Mesenchymal stem cell (in vitro differentiated cells and primary cell): ENCODE measurements around the gene ADRA2A.

Experiments used
- DNase-seq: peaks from one replicate; pipeline ENCODE4 v3.0.0-alpha.2; 2013
- H2AFZ ChIP-seq: one replicate; pipeline ENCODE4 v1.6.1; 2013; ENCODE audit warnings: low read depth, mild to moderate bottlenecking, control low read depth, inconsistent platforms, low read length, moderate library complexity
- H2AK5ac ChIP-seq: 2 replicates; pipeline ENCODE4 v1.6.1; 2013; ENCODE audit warnings: low read length, moderate library complexity, mild to moderate bottlenecking, inconsistent platforms; ENCODE audit not compliant: severe bottlenecking
- H2BK120ac ChIP-seq: one replicate; pipeline ENCODE4 v1.6.1; 2013; ENCODE audit warnings: low read depth, mild to moderate bottlenecking, inconsistent platforms, low read length, moderate library complexity
- H2BK12ac ChIP-seq, 2 experiments: one replicate each; pipeline ENCODE4 v1.6.1; 2013; ENCODE audit warnings: inconsistent platforms in 2 of 2, low read length in 2 of 2, mild to moderate bottlenecking in 2 of 2, moderate library complexity in 2 of 2, control low read depth in 1 of 2
- H2BK15ac ChIP-seq: one replicate; pipeline ENCODE4 v1.6.1; 2013; ENCODE audit warnings: mild to moderate bottlenecking, low read depth, inconsistent platforms; ENCODE audit not compliant: poor library complexity, severe bottlenecking
- H2BK5ac ChIP-seq: 2 replicates; pipeline ENCODE4 v1.6.1; 2013; ENCODE audit warnings: low read depth, mild to moderate bottlenecking, low read length, control low read depth, inconsistent platforms; ENCODE audit not compliant: poor library complexity, severe bottlenecking
- H3K14ac ChIP-seq, 2 experiments: one replicate each; pipeline ENCODE4 v1.6.1; 2013; ENCODE audit warnings: inconsistent platforms in 2 of 2, low read length in 2 of 2, control low read depth in 1 of 2, mild to moderate bottlenecking in 1 of 2, moderate library complexity in 1 of 2
- H3K18ac ChIP-seq, 2 experiments: one replicate each; pipeline ENCODE4 v1.6.1; 2013; ENCODE audit warnings: inconsistent platforms in 2 of 2, low read length in 2 of 2, control low read depth in 1 of 2, low read depth in 1 of 2, mild to moderate bottlenecking in 1 of 2
- H3K23ac ChIP-seq, 2 experiments: one replicate each; pipeline ENCODE4 v1.6.1; 2013; ENCODE audit warnings: inconsistent platforms in 2 of 2, low read length in 2 of 2, mild to moderate bottlenecking in 2 of 2, moderate library complexity in 2 of 2, control low read depth in 1 of 2
- H3K27ac ChIP-seq: 2 replicates; pipeline ENCODE4 v1.5.1; 2013; ENCODE audit warnings: mild to moderate bottlenecking, moderate library complexity, low read length, control low read depth, inconsistent platforms; ENCODE audit not compliant: poor library complexity, severe bottlenecking
- H3K27me3 ChIP-seq, 2 experiments: 2 replicates each; pipeline versions ENCODE4 v1.6.1 to v1.7.0; 2013; ENCODE audit warnings: low read length in 2 of 2, mild to moderate bottlenecking in 2 of 2, moderate library complexity in 2 of 2, control low read depth in 1 of 2, inconsistent platforms in 1 of 2; ENCODE audit not compliant: control insufficient read depth in 1 of 2, insufficient read depth in 1 of 2
- H3K36me3 ChIP-seq, 2 experiments: 2 replicates each; pipeline versions ENCODE4 v1.6.1 to v1.7.0; 2013; ENCODE audit warnings: low read length in 2 of 2, control low read depth in 1 of 2, inconsistent platforms in 1 of 2, low read depth in 1 of 2, mild to moderate bottlenecking in 1 of 2; ENCODE audit not compliant: insufficient read depth in 2 of 2, control insufficient read depth in 1 of 2
- H3K4ac ChIP-seq, 2 experiments: one replicate each; pipeline ENCODE4 v1.6.1; 2013; ENCODE audit warnings: inconsistent platforms in 2 of 2, low read length in 2 of 2, mild to moderate bottlenecking in 2 of 2, moderate library complexity in 2 of 2, control low read depth in 1 of 2, low read depth in 1 of 2
- H3K4me1 ChIP-seq: 2 replicates; pipeline ENCODE4 v1.6.1; 2013; ENCODE audit warnings: low read depth, low read length, control low read depth; ENCODE audit not compliant: control insufficient read depth, insufficient read depth
- H3K4me2 ChIP-seq: 2 replicates; pipeline ENCODE4 v1.6.1; 2013; ENCODE audit warnings: low read length, mild to moderate bottlenecking, inconsistent platforms; ENCODE audit not compliant: poor library complexity, severe bottlenecking
- H3K4me3 ChIP-seq, 2 experiments: 2 replicates each; pipeline versions ENCODE4 v1.5.1 to v1.7.0; 2013; ENCODE audit warnings: low read length in 2 of 2, mild to moderate bottlenecking in 2 of 2, control low read depth in 1 of 2, low read depth in 1 of 2; ENCODE audit not compliant: insufficient read depth in 1 of 2
- H3K79me1 ChIP-seq: replicated peaks from 2 replicates; pipeline ENCODE4 v1.6.1; 2013; ENCODE audit warnings: mild to moderate bottlenecking, control low read depth, low read length, inconsistent platforms; ENCODE audit not compliant: poor library complexity, severe bottlenecking
- H3K9ac ChIP-seq: 2 replicates; pipeline ENCODE4 v1.7.0; 2013; ENCODE audit warnings: mild to moderate bottlenecking, low read length, moderate library complexity
- H3K9me3 ChIP-seq: 2 replicates; pipeline ENCODE4 v1.7.0; 2013; ENCODE audit warnings: mild to moderate bottlenecking, low read length; ENCODE audit not compliant: control insufficient read depth
- H4K8ac ChIP-seq: one replicate; pipeline ENCODE4 v1.6.1; 2013; ENCODE audit warnings: inconsistent platforms, mild to moderate bottlenecking, low read length, moderate library complexity
- H4K91ac ChIP-seq: one replicate; pipeline ENCODE4 v1.6.1; 2013; ENCODE audit warnings: mild to moderate bottlenecking, low read length, inconsistent platforms
- WGBS: methylation state at CpG from one replicate; pipeline ENCODE4 v1.1.7; 2013; ENCODE audit warnings: mixed read lengths; 5-methylcytosine and 5-hydroxymethylcytosine counted together

Gene ADRA2A

DNA sequence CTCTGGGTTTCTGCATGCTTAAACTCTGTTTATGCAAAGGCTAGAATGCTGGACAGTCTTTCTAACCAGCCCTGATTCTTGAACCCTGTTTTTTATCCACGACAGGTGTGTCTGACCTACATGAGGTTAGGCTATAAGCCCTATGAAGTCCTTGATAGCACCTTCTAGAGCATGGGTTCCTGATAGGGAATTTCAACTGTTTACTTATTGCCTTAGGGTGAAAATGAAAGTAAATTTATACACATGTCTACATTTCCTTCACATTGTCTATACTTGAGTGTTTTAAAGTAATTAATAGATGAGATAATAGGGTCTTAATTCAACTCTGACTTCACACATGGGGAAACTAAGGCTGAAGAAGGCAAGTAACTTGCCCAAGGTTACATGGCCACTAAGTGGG lies 35.5 kb downstream of the ADRA2A start:
- WGBS = 25% methylated on average over 1 of the region's 1 CpG
- no peak overlapping the region for H3K14ac ChIP-seq
- no peak for DNase-seq
- no peak overlapping the region for H2BK5ac ChIP-seq
- H3K4ac ChIP-seq = no peak overlapping the region
- no peak overlapping the region for H3K18ac ChIP-seq
- H3K9me3 ChIP-seq = no peaks in the 10 kb centered on the region
- no peak overlapping the region for H4K91ac ChIP-seq
- H3K9ac ChIP-seq = no peak overlapping the region
- H3K27ac ChIP-seq = no peak overlapping the region
- H3K23ac ChIP-seq = no peak overlapping the region
- H3K79me1 ChIP-seq = no peaks in the 10 kb centered on the region
- no peak overlapping the region for H4K8ac ChIP-seq
- H3K4me1 ChIP-seq = peaks cover 2% of the 10 kb centered on the region
- H3K4me3 ChIP-seq = no peak overlapping the region
- no peak overlapping the region for H2AFZ ChIP-seq
- no peak overlapping the region for H2BK12ac ChIP-seq
- no peaks in the 10 kb centered on the region for H3K27me3 ChIP-seq
- no peaks in the 10 kb centered on the region for H3K36me3 ChIP-seq
- H2AK5ac ChIP-seq = no peak overlapping the region
- no peak overlapping the region for H2BK15ac ChIP-seq
- no peak overlapping the region for H2BK120ac ChIP-seq
- no peak overlapping the region for H3K4me2 ChIP-seq

DNA sequence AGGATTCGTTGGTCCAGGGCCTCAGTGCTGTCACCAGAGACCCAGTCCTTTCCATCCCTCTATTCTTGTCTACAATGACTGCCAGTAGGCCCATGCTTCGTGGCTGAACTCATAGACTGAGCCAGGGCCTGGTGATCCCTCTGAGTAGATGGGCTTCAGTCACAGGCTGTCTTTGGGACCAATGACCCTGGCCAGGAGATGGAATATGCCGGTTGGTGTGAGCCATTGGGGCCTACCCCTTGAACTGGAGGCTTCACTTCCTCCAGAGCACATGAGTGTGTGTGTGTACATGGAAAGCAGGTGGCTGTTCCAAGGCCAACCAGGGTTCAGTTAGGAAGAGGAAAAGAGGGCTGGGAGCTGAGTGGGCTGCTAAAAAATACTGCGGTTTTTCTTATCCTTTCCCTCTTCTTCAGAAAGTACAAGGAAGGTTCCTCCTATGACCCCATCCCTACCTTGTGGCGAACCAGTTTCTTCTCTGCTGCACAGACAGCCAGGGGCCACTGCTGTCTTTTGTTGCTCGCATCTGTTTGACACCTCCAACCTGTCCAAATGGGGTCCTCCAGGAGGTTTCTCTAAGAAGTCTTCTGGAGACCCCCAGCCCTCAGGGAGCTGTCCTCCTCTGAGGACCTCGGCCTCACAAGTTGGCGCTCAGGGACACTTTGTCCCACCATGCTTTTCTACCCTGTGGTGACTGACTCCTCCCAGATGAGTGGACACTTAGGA lies 36.6 kb downstream of the ADRA2A start:
- Histone ChIP-seq H2BK5ac (no peak overlapping the region), H4K8ac (no peak overlapping the region), H3K4me1 (peaks cover 2% of the 10 kb centered on the region), H3K36me3 (no peaks in the 10 kb centered on the region), H2AK5ac (no peak overlapping the region), H4K91ac (no peak overlapping the region), H3K9ac (no peak overlapping the region), H3K4me3 (no peak overlapping the region), H3K79me1 (no peaks in the 10 kb centered on the region), H3K9me3 (no peaks in the 10 kb centered on the region), H3K14ac (no peak overlapping the region), H3K18ac (no peak overlapping the region), H3K23ac (no peak overlapping the region), H2BK12ac (no peak overlapping the region), H3K4me2 (no peak overlapping the region), H3K27ac (no peak overlapping the region), H3K27me3 (no peaks in the 10 kb centered on the region), H2BK120ac (no peak overlapping the region), H2AFZ (no peak overlapping the region), H2BK15ac (no peak overlapping the region), H3K4ac (no peak overlapping the region)
- 71% methylated on average over 8 of the region's 8 CpGs for WGBS
- no peak for DNase-seq

GRCh38 chr10:111113961-111114757 lies 37.3 kb downstream of the ADRA2A start:
- 80% methylated on average over 12 of the region's 12 CpGs for WGBS
- Histone ChIP-seq H2BK15ac (no peak overlapping the region), H3K14ac (no peak overlapping the region), H3K79me1 (no peaks in the 10 kb centered on the region), H2AFZ (no peak overlapping the region), H3K4me1 (peaks cover 2% of the 10 kb centered on the region), H3K36me3 (no peaks in the 10 kb centered on the region), H4K8ac (no peak overlapping the region), H3K4me3 (peak overlapping the region in 1 of 2 experiments; percentile 38), H3K9me3 (no peaks in the 10 kb centered on the region), H4K91ac (no peak overlapping the region), H2AK5ac (no peak overlapping the region), H3K4ac (no peak overlapping the region), H2BK120ac (no peak overlapping the region), H3K18ac (no peak overlapping the region), H3K23ac (no peak overlapping the region), H3K9ac (no peak overlapping the region), H2BK12ac (no peak overlapping the region), H2BK5ac (no peak overlapping the region), H3K4me2 (no peak overlapping the region), H3K27ac (no peak overlapping the region), H3K27me3 (no peaks in the 10 kb centered on the region)
- no peak for DNase-seq

- H3K36me3 ChIP-seq = no peaks in the 10 kb centered on the region
- no peak overlapping the region for H2BK15ac ChIP-seq
- no peaks in the 10 kb centered on the region for H3K79me1 ChIP-seq
- H3K18ac ChIP-seq = no peak overlapping the region
- no peak overlapping the region for H2AK5ac ChIP-seq
- H4K8ac ChIP-seq = no peak overlapping the region
- no peak overlapping the region for H2AFZ ChIP-seq
- peaks cover 2% of the 10 kb centered on the region for H3K4me1 ChIP-seq
- H3K27ac ChIP-seq = no peak overlapping the region
- no peak overlapping the region for H4K91ac ChIP-seq
- no peaks in the 10 kb centered on the region for H3K27me3 ChIP-seq
- H3K4ac ChIP-seq = no peak overlapping the region
- H3K23ac ChIP-seq = no peak overlapping the region
- H3K4me2 ChIP-seq = no peak overlapping the region
- no peak for DNase-seq
- 78% methylated on average over 10 of the region's 12 CpGs for WGBS
- no peak overlapping the region for H3K9ac ChIP-seq
- H2BK12ac ChIP-seq = no peak overlapping the region
- no peaks in the 10 kb centered on the region for H3K9me3 ChIP-seq
- no peak overlapping the region for H2BK120ac ChIP-seq
- H2BK5ac ChIP-seq = no peak overlapping the region
- H3K14ac ChIP-seq = no peak overlapping the region
- H3K4me3 ChIP-seq = no peak overlapping the region
Observed at GRCh38 chr10:111114758-111115500, 38.1 kb downstream of the ADRA2A start.
